HG03378 (cell line): Measurements from ENCODE around the gene NUDT19.
"Not testable (repeated sequence)": the region's sequence is repeated elsewhere in the genome, so short reads cannot be mapped to it uniquely, and the experiment has no call there.

Experiments
- ATAC-seq: cut with Tn5 transposase; IDR thresholded peaks from one replicate; pipeline ENCODE4 v1.9.1; 2021; ENCODE audit warnings: mild to moderate bottlenecking, moderate library complexity; ENCODE audit not compliant: unreplicated experiment

The NUDT19 gene

DNA sequence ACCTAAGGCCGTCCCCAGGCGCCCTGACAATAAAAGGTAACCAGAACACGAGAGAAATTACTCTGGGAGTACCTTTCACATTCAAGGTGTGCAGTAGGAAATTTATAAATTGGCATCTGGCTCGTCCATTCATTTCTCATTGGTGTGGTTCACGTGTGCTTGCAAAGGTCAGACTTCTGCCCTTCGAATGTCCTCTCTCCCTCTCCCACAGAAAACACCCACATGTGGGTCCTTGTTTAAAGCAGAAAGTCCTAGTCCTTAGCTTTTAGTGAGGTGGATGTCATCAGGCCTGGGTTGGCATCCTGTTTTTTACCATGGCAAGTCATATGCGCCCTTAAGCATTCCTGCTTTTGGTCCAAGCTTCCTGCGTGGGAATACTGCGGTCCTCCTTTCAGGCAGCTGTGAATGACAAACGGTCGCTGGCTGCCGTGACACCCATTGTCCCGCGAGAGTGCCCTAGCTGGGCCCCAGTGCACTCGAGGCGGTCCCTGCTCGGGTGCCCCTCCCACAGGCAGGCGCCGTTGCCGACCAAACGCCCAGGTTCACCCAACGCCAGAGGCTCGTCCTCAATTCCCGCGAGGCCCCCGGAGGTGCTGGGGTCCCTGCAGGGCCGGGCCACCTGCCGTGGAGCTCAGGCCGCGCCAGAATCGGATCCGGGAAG, at the start of gene NUDT19:
Gene NUDT19, plus strand, starts transcription at position 531 of the 661 bp plus-strand sequence. CDS start 140 bp downstream, outside the sequence.
- peak; percentile 81 for ATAC-seq

DNA sequence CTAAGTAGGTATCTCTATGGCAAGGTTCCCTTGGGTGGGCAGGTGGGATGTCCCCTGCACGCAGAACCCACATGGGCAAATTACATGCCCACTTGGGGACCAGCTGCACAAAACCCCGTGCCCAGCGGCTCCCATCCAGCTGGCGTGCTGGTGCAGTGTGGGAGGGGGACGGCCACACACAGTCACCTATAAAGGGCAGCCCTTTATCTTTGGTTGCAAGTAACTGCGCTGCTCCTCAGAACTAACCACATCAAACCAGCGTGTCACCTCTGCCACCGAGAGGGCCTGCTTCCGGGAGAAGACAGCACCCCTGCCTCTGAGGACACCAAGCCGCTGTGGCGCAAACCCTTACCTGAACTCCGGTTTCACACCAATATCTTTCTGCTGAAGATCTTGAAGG, 48.9 kb upstream of the NUDT19 start:
- no peak for ATAC-seq

DNA sequence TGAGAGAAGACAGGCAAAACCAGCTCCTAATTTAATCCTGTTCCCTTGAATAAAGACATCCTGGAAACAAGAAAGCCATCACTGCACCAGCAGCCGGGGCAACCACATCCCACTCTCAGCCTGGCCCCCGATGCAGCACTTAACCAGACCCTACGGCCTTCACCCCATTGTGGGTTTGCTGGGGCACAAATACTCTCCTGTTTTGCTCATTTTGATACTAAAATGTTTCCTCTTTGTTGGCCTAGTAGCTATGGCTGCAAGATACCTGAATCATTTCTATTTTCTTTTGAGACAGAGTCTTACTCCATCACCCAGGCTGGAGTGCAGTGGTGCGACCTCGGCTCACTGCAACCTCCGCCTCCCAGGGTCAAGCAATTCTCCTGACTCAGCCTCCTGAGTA, 45.1 kb upstream of the NUDT19 start:
- ATAC-seq: no peak

- no peak for ATAC-seq
Observed at GRCh38 chr19:32647361-32647760, 44.3 kb upstream of the NUDT19 start.

GRCh38 chr19:32649751-32650150, 41.9 kb upstream of the NUDT19 start:
- no peak for ATAC-seq

DNA sequence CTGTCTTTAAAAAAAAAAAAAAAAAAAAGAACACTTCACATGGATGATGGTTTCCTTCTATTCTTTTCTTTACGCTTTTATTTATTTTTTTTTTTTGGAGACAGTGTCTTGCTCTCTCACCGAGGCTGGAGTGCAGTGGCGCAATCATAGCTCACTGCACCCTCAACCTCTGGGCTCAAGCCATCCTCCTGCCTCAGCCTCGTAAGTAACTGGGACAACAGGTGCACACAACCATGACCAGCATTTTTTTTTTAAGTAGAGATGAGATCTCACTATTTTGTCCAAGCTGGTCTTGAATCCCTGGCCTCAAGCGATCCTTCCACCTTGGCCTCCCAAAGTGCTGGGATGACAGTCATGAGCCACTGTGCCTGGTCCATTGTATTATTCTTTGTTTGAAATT, 41.0 kb upstream of the NUDT19 start:
- no peak for ATAC-seq

GRCh38 chr19:32651729-32652140, 39.9 kb upstream of the NUDT19 start:
- ATAC-seq: no peak

DNA sequence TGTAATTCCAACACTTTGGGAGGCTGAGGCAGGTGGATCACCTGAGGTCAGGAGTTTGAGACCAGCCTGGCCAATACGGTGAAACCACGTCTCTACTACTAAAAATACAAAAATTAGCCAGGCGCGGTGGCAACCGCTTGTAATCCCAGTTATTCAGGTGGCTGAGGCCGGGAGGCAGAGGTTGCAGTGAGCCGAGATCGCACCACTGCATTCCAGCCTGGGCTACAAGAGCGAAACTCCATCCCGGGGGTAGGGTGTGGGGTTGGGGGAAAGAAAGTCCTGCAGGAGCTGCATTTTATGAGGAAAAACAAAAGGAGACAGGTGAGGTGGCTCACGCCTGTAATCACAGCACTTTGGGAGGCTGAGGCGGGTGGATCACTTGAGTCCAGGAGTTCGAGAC, 39.3 kb upstream of the NUDT19 start:
- not testable (repeated sequence) for ATAC-seq

DNA sequence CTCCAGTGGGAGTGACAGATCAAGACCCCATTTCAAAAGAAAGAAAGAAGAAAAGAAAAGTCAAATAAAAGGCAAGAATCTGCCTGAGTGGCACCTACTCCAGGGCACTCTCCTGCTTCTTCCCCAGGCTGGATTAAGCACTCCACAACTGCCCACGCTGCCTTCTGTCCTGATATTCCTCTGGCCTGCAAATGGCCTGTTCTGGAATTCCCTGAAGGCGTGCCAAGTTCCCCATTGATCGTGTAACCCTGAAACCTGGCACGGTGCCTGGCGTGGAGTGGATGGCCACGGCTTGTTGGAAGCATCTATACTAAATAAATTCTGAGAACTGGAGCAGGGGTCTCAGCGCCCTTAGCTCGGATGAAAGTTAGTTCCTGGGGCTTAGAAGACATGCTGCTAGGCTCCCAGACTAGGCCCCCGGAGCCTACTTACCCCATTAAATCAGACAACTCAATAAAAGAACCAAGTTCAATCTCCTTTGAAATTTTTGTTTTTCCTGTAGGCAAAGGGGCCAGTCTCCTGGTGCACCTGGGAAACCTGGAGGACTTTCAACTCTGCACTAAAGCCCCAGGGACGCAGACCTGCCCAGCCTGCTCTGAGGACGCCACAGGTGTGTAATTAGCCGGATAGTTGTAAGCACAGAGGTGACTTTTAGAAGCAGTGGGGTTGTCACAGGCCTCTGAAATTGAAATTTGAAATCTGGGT, 38.6 kb upstream of the NUDT19 start:
- ATAC-seq: no peak

GRCh38 chr19:32653599-32653915, 38.1 kb upstream of the NUDT19 start:
- ATAC-seq: no peak

DNA sequence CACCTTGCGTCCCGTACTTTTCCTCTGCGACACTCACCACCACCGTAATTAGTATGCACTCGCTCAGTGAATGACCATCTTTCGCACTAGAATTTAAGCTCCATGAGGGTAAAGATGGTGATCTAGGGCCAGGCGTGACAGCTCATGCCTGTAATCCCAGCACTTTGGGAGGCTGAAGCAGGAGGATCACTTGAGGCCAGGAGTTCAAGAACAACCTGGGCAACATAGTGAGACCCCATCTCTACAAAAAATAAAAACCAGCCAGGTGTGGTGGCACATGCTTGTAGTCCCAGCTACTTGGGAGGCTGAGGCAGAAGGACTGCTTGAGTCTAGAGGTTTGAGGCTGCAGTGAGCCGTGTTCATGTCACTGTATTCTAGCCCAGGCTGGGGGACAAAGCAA, 35.2 kb upstream of the NUDT19 start:
- not testable (repeated sequence) for ATAC-seq

GRCh38 chr19:32658075-32658474, 33.5 kb upstream of the NUDT19 start:
- ATAC-seq: no peak

- ATAC-seq: no peak
Observed at GRCh38 chr19:32658527-32658926, 33.1 kb upstream of the NUDT19 start.

- ATAC-seq: no peak
Observed at GRCh38 chr19:32661318-32661717, 30.3 kb upstream of the NUDT19 start.

GRCh38 chr19:32662186-32662585, 29.4 kb upstream of the NUDT19 start:
- no peak for ATAC-seq

GRCh38 chr19:32666084-32666483, 25.5 kb upstream of the NUDT19 start:
- no peak for ATAC-seq

- ATAC-seq: no peak
Observed at GRCh38 chr19:32669310-32669709, 22.3 kb upstream of the NUDT19 start.

GRCh38 chr19:32671883-32672593, 19.6 kb upstream of the NUDT19 start:
- ATAC-seq: no peak

DNA sequence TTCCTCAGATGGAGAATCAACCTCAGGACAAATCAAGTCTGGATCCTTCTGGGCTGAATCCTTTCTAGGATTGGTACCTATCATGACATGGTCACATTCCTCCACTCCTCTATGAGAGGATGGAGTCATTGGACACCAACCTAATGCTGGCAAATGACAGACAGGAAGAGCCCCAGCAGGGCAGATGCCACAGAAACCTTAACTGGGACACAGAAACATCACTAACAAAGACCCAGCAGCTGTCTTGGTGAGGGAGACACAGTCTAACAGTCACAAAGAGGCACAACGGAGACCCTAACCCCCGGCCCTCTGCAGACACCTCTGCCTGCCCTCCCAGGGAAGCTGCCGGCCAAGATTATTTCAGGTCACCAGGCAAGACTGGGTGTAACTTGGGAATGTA, 18.8 kb upstream of the NUDT19 start:
- ATAC-seq: no peak

- ATAC-seq: no peak
Observed at GRCh38 chr19:32673573-32673972, 18.0 kb upstream of the NUDT19 start.

DNA sequence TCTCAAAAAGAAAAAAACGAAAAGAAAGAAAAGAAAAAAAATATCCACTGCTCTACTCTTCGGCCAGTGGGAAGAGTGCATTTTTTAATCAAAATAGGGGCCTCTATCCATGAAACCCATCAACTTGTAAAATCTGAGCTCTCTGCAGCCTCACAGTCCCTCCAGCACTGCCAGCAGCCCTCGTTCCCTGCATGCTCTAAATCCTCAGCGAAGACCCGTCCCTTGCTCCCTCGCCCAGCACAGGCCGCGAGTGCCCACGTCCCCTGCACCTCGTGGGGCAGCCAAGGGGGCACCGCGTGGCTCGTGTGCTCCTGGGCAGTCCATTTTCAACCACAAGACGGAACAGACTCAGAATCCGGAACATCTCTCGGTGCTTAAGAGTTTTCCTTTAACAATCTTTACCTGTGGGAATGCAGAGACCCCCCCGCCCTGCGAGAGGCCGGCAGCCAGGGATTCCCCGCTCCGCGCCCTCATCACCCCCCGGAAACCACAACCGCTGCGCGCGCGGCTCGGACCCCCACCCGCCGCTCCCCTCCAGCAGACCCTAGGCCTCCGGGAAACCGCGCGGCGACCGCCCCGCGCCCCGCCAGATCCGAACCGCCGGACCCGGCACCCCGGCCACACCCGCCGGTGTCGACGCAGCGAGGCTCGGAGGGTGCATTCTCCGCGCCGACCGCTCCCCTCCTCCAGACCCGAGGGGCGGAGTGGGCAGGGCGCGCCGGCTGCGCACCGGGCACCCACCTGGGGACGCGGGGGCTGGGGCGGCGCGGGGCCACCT, 17.3 kb upstream of the NUDT19 start:
- no peak for ATAC-seq
